Memory B cell (primary cell): Measurements from ENCODE around the gene FAM240A.
"Not testable (repeated sequence)": the region's sequence is repeated elsewhere in the genome, so short reads cannot be mapped to it uniquely, and the experiment has no call there.

Experiments
- ATAC-seq: fragments of 150-1000 bp; cut with Tn5 transposase; 2 replicates; pipeline ENCODE4 v1.10.0; 2021; ENCODE audit warnings: low read depth, mild to moderate bottlenecking, moderate library complexity
- DNase-seq, 2 donors: peaks; one replicate each; pipeline ENCODE4 v3.0.0; 2022; ENCODE audit warnings: low spot score in 2 of 2
- H3K27ac Mint-ChIP-seq: one replicate; pipeline ENCODE4 v1.8.0; 2022; ENCODE audit warnings: mild to moderate bottlenecking, moderate library complexity, mixed read lengths
- H3K27me3 Mint-ChIP-seq: one replicate; pipeline ENCODE4 v1.8.0; 2022; ENCODE audit warnings: mixed read lengths
- H3K36me3 Mint-ChIP-seq: one replicate; pipeline ENCODE4 v1.8.0; 2022; ENCODE audit warnings: mild to moderate bottlenecking, mixed read lengths
- H3K4me1 Mint-ChIP-seq: one replicate; pipeline ENCODE4 v1.8.0; 2022; ENCODE audit warnings: mixed read lengths
- H3K4me3 Mint-ChIP-seq: one replicate; pipeline ENCODE4 v1.8.0; 2022; ENCODE audit warnings: mild to moderate bottlenecking, moderate library complexity, mixed read lengths
- H3K9me3 Mint-ChIP-seq: one replicate; pipeline ENCODE4 v1.8.0; 2022; ENCODE audit warnings: mixed read lengths

The FAM240A gene

GRCh38 chr3:46578973-46579755 is 33.2 kb upstream of the FAM240A start:
- no peaks in the 10 kb centered on the region for H3K9me3 Mint-ChIP-seq
- no peaks in the 10 kb centered on the region for H3K36me3 Mint-ChIP-seq
- peaks cover 5% of the 10 kb centered on the region for H3K27me3 Mint-ChIP-seq
- no peak for DNase-seq
- H3K4me3 Mint-ChIP-seq, result no peak overlapping the region
- H3K4me1 Mint-ChIP-seq, result no peaks in the 10 kb centered on the region
- no peak for ATAC-seq
- H3K27ac Mint-ChIP-seq, result no peak overlapping the region

GRCh38 chr3:46579756-46580286 is 32.5 kb upstream of the FAM240A start:
- no peaks in the 10 kb centered on the region for H3K9me3 Mint-ChIP-seq
- peaks cover 5% of the 10 kb centered on the region for H3K27me3 Mint-ChIP-seq
- H3K27ac Mint-ChIP-seq, result no peak overlapping the region
- DNase-seq (no peak), ATAC-seq (no peak)
- no peak overlapping the region for H3K4me3 Mint-ChIP-seq
- H3K4me1 Mint-ChIP-seq, result no peaks in the 10 kb centered on the region
- no peaks in the 10 kb centered on the region for H3K36me3 Mint-ChIP-seq

GRCh38 chr3:46580675-46581074 is 31.6 kb upstream of the FAM240A start:
- Mint-ChIP-seq H3K27me3 (peaks cover 5% of the 10 kb centered on the region), H3K36me3 (no peaks in the 10 kb centered on the region), H3K9me3 (no peaks in the 10 kb centered on the region), H3K4me1 (no peaks in the 10 kb centered on the region), H3K4me3 (no peak overlapping the region), H3K27ac (no peak overlapping the region)
- DNase-seq, result no peak
- ATAC-seq, result no peak

GRCh38 chr3:46584598-46585467 is 27.5 kb upstream of the FAM240A start:
- no peak for ATAC-seq
- Mint-ChIP-seq H3K9me3 (no peaks in the 10 kb centered on the region), H3K4me1 (no peaks in the 10 kb centered on the region), H3K4me3 (no peak overlapping the region), H3K27ac (no peak overlapping the region), H3K36me3 (no peaks in the 10 kb centered on the region), H3K27me3 (peaks cover 10% of the 10 kb centered on the region)
- no peak for DNase-seq

- no peak for DNase-seq
- Mint-ChIP-seq H3K27me3 (peaks cover 14% of the 10 kb centered on the region), H3K36me3 (no peaks in the 10 kb centered on the region), H3K9me3 (no peaks in the 10 kb centered on the region), H3K4me3 (no peak overlapping the region), H3K27ac (no peak overlapping the region), H3K4me1 (no peaks in the 10 kb centered on the region)
- no peak for ATAC-seq
These were observed 26.3 kb upstream of the FAM240A start for GRCh38 chr3:46585799-46586693.

- Mint-ChIP-seq H3K27ac (no peak overlapping the region), H3K4me3 (no peak overlapping the region), H3K27me3 (peaks cover 14% of the 10 kb centered on the region), H3K4me1 (no peaks in the 10 kb centered on the region), H3K36me3 (no peaks in the 10 kb centered on the region), H3K9me3 (peaks cover 3% of the 10 kb centered on the region)
- ATAC-seq (no peak), DNase-seq (no peak)
These were observed 25.5 kb upstream of the FAM240A start for GRCh38 chr3:46586738-46587246.

GRCh38 chr3:46587268-46587667 is 25.1 kb upstream of the FAM240A start:
- not testable (repeated sequence) for H3K27ac Mint-ChIP-seq, H3K36me3 Mint-ChIP-seq, H3K4me1 Mint-ChIP-seq, ATAC-seq, H3K4me3 Mint-ChIP-seq, DNase-seq, H3K9me3 Mint-ChIP-seq
- peaks cover 14% of the 10 kb centered on the region for H3K27me3 Mint-ChIP-seq

- peaks cover 3% of the 10 kb centered on the region for H3K9me3 Mint-ChIP-seq
- no peaks in the 10 kb centered on the region for H3K36me3 Mint-ChIP-seq
- no peak for ATAC-seq
These were observed 19.0 kb upstream of the FAM240A start for GRCh38 chr3:46593274-46593862.

GRCh38 chr3:46593979-46594378 is 18.3 kb upstream of the FAM240A start:
- peaks cover 3% of the 10 kb centered on the region for H3K9me3 Mint-ChIP-seq
- ATAC-seq (no peak), DNase-seq (no peak)
- no peak overlapping the region for H3K27ac Mint-ChIP-seq
- H3K4me3 Mint-ChIP-seq, result no peak overlapping the region
- peaks cover 10% of the 10 kb centered on the region for H3K27me3 Mint-ChIP-seq
- no peaks in the 10 kb centered on the region for H3K4me1 Mint-ChIP-seq
- H3K36me3 Mint-ChIP-seq, result no peaks in the 10 kb centered on the region

More at GRCh38 chr3:46593274-46593862, 19.0 kb upstream of the FAM240A start:
- Mint-ChIP-seq H3K27ac (no peak overlapping the region), H3K4me3 (no peak overlapping the region), H3K4me1 (no peaks in the 10 kb centered on the region), H3K27me3 (peaks cover 12% of the 10 kb centered on the region)
- no peak for DNase-seq

- peaks cover 3% of the 10 kb centered on the region for H3K9me3 Mint-ChIP-seq
- no peaks in the 10 kb centered on the region for H3K4me1 Mint-ChIP-seq
- peaks cover 9% of the 10 kb centered on the region for H3K27me3 Mint-ChIP-seq
- no peak overlapping the region for H3K4me3 Mint-ChIP-seq
- H3K27ac Mint-ChIP-seq, result no peak overlapping the region
- no peak for ATAC-seq
- H3K36me3 Mint-ChIP-seq, result no peaks in the 10 kb centered on the region
- no peak for DNase-seq
These were observed 17.6 kb upstream of the FAM240A start for GRCh38 chr3:46594723-46595122.

- no peak overlapping the region for H3K27ac Mint-ChIP-seq
- no peak overlapping the region for H3K4me3 Mint-ChIP-seq
- no peak for DNase-seq
- peaks cover 3% of the 10 kb centered on the region for H3K9me3 Mint-ChIP-seq
- H3K36me3 Mint-ChIP-seq, result no peaks in the 10 kb centered on the region
- no peaks in the 10 kb centered on the region for H3K4me1 Mint-ChIP-seq
- peaks cover 5% of the 10 kb centered on the region for H3K27me3 Mint-ChIP-seq
- ATAC-seq, result no peak
These were observed 16.5 kb upstream of the FAM240A start for GRCh38 chr3:46595819-46596314.

GRCh38 chr3:46599590-46599989 is 12.7 kb upstream of the FAM240A start:
- Mint-ChIP-seq H3K4me1 (no peaks in the 10 kb centered on the region), H3K27me3 (peaks cover 5% of the 10 kb centered on the region), H3K36me3 (no peaks in the 10 kb centered on the region), H3K9me3 (no peaks in the 10 kb centered on the region), H3K27ac (no peak overlapping the region), H3K4me3 (no peak overlapping the region)
- DNase-seq (no peak), ATAC-seq (no peak)

- Mint-ChIP-seq H3K27ac (no peak overlapping the region), H3K4me3 (no peak overlapping the region), H3K9me3 (no peaks in the 10 kb centered on the region), H3K27me3 (peaks cover 1% of the 10 kb centered on the region), H3K4me1 (no peaks in the 10 kb centered on the region), H3K36me3 (no peaks in the 10 kb centered on the region)
- ATAC-seq (no peak), DNase-seq (no peak)
These were observed 8.8 kb upstream of the FAM240A start for GRCh38 chr3:46603446-46604046.
